ENCODE data around the gene BCAR3.

BCAR3 gene

DNA sequence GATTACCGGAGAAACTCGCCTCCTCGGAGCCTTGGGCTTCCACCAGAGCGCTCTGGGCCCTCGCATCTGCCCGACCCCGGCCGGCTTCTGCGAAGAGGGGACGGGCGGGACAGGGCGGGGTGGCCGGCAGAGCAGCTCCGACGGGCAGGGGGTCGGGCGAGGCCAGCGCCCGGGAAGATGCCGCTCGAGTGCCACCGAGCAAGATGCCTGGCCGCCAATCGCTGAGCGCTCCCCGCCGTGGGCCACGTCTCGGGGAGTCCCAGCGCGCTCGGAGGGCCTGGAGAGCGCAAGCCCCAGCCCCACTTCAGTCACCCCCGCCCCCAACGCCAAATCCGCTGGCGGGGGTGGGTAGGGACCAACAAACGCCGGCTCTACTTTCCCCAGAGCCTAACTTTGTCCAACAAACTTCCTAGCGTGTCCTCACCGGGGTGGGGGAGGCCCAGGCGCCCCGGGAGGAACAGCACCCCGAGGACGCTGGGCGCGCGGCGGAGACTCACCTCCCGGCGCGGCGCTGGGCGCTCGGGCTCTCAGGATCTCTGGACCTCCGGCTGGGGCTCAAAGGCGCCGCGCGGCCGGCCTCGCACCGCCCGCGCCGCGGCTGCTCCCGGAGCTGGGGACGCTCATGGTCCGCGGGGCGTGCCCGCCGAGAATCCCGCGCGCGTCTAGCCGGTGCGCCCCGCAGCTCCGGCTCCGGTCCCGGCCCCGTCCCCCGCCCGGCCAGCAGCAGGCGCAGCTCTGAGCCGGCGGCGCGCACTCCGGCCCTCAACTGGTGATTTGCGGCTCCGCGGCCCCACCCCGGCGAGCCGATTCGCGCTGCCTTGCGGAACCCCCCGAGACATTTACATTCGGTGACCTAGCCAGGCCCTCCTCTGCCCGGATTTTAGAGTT lies at the start of gene BCAR3:
TSS of gene BCAR3 (minus strand) at position 737 of the 888 bp plus-strand sequence. CDS start 6,907 bp downstream, outside the sequence.
- no peak for DNase-seq (ENCODE audit: low read depth)

GRCh38 chr1:93730621-93731020 lies 49.0 kb upstream of the BCAR3 start:
- DNase-seq (ENCODE audit: low read depth), result no peak

DNA sequence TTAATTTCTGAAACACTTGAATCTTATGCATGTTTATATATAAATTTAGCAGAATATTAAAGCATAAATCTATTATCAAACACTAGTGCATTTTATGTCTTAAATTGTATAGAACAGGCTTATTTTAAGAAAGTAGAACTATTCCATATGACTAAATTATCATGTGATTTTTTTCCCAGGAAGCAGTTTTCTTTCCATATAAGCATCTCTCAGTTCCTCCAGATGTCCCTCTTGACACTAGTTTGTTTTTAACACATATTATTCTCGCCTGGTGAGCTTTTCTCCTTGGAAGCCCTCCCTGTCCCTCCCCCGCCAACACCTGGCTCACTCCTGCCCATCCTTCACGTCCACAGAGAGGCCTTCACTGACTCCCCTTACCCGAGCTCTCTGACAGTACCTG lies 48.3 kb upstream of the BCAR3 start:
- DNase-seq (ENCODE audit: low read depth), result no peak

- no peak for DNase-seq (ENCODE audit: low read depth)
Observed at GRCh38 chr1:93729502-93729901, 47.9 kb upstream of the BCAR3 start.

- no peak for DNase-seq (ENCODE audit: low read depth)
Observed at GRCh38 chr1:93728480-93729131, 47.0 kb upstream of the BCAR3 start.

DNA sequence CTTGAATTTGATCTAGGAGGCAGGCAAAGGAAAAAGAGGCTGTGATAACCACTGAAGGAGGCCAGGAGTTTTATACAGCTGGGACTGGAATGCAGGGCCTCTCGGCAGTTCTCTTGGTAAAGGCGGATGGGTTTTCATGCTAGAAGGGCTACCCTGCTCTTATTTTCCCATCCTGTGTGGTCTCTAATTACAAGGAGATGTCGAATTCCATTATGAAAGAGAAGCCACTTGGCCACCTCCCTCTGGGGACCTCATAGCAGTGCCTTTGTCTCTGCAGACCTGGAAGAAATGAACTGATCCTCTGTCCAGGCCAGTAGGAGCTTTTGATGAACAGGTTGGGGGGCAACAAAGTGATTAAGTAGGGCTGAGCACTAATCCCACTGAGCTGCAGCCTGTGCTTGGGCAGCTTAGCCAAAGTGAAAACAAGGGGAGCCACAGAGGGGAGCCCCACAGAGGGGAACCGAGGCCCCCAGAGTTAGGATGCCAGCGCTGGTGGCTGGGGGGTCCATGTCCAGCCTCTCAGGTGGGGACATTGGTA lies 42.2 kb upstream of the BCAR3 start:
- no peak for DNase-seq (ENCODE audit: low read depth)

DNA sequence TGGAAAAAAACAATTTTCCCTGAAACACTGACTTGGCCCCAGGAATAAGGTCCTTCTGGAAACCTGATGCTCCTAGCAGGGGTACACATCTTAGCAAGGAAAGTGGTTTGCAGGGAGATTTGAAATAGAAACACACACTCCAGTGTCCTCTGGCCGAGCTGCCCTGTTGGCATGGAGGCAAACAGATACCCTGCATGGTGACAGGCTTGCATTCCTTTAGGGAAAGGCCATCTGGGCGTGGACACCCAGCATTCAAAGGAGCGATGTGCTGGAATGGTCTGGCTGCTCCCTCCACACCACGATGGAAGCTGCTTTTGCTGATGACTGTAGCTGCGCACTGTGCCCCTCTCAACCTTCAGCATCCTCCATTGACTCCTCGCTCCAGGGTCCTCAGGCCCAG lies 41.5 kb upstream of the BCAR3 start:
- DNase-seq (ENCODE audit: low read depth), result no peak

DNA sequence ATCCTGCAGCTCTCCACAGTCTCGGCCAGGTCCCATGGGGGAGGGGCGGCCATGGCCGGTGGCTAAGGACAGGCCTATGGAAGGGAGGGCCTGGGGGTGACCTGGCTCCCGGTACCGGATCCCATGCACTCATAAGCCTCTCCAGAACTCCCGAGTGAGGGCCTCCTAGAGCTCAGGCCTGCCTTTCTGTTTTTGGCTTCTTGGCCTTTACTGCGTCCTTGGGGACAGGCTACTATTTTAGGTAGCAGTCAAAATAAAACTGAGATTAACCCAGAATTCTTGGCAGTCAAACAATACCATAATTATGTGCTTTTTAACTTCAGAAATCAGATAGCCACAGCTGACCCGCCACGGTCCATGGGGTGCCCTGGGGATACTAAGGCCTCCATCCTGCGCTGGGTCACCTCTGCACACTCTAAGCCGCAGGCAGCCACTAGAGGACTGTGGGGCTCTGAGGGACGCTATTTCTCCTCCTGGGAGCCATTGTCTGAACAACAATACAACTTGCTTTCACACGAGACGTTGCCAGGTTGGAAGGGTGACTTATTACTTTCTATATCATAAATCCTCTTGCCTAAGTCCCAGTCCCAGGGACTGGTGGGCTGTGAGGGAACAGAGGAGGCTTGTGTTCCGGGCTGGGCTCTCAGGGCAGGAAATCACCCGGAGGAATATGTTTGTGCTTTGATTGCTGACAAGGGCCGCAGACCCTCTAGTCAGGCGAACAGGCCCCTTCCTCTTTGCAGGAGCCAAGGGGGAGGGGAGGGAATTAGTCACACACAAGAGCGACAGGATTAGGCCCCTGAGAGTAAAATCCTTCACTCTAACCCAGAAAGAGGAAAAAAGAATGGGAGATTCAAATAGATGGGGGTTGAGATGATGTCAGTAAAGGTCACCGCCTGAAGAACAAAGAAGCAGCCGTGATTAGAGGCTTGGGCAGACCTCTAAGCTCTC lies 40.7 kb upstream of the BCAR3 start:
- DNase-seq (ENCODE audit: low read depth), result no peak

GRCh38 chr1:93720956-93721626 lies 39.5 kb upstream of the BCAR3 start:
- DNase-seq (ENCODE audit: low read depth), result no peak

DNA sequence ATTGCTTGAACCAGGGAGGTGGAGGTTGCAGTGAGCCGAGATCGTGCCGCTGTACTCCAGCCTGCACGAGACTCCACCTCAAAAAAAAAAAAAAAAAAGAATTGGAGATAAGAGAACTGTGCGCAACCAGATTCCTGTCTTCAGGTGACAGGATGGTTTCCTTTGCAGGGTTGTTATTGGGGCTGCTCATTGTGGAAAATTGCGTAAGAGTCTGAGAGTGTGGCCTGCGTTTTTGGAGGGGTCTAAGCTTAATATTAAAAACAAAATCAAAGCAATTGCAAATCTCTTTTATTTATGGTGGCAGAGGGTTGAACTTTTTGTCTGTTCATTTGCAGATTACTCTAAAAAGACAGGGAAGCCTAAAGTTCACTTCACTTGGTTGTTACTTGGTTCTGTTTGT lies 36.0 kb upstream of the BCAR3 start:
- DNase-seq (ENCODE audit: low read depth), result no peak

GRCh38 chr1:93716941-93717368 lies 35.3 kb upstream of the BCAR3 start:
- DNase-seq (ENCODE audit: low read depth), result no peak

DNA sequence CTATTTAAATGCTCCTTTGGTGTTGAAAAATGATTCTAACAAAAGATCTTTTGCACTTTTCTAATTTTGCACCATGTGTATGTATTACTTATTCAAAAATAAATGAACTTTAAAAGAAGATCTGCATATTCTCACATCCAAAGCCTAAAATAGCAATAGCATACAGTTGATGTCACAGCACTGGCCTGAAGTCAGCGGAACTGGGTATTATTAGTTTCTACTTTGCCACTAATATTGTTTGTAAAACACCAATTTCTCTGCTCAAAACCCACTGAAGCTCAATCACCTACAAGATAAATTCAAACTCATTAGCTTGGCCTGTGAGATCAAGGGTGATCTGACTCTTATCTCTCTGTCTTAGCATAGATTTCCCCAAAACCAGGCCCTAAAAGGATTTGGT lies 34.5 kb upstream of the BCAR3 start:
- no peak for DNase-seq (ENCODE audit: low read depth)

DNA sequence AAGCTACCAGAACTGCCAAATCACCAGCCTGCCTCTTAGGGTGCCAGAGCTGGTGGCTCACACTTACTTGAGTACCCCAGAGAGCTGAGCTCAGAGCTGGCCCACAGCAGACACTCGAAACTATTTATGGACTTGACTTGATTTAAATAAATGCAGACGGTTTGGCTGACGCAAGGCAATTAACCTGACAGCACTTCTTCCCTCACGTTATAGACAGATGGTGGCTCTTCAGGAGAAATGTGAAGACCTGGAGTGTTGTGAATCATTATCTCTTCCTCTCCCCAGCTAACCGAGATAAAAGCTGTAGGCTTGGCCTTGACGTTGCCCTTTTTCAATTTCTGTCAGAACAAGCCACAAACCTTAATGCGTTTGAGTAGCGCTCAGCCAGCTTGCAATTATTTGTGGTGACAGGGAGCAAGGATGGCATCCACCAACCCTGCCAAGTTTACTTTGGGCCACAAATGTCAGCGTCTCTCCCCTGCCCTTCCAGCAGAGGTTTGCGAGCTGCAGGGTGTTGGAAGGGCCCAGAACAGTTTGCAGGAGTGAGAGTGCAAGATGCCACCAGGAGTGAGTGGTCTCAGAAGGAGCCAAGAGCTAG lies 34.0 kb upstream of the BCAR3 start:
- no peak for DNase-seq (ENCODE audit: low read depth)

DNA sequence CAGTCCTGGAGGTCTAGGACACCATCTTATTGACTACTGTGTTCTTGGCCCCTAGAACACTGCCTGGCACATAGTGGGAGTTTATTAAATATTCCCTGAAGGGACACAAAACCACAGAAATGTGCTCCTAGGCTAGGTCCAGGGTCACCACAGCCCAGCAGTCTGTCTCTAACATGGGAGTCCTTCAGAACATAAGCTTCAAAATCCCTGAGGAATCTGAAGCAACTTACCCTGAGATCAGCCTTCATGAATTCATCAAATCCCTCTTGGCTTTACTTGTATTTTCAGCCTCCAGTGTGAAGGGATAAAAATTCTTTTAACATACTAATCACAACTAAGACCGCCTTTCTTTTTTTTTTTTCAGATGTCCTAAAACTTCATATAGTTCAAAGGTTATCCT lies 32.7 kb upstream of the BCAR3 start:
- DNase-seq (ENCODE audit: low read depth), result no peak

- DNase-seq (ENCODE audit: low read depth), result no peak
Observed at GRCh38 chr1:93713341-93713740, 31.7 kb upstream of the BCAR3 start.

- DNase-seq (ENCODE audit: low read depth), result no peak
Observed at GRCh38 chr1:93712741-93713140, 31.1 kb upstream of the BCAR3 start.

DNA sequence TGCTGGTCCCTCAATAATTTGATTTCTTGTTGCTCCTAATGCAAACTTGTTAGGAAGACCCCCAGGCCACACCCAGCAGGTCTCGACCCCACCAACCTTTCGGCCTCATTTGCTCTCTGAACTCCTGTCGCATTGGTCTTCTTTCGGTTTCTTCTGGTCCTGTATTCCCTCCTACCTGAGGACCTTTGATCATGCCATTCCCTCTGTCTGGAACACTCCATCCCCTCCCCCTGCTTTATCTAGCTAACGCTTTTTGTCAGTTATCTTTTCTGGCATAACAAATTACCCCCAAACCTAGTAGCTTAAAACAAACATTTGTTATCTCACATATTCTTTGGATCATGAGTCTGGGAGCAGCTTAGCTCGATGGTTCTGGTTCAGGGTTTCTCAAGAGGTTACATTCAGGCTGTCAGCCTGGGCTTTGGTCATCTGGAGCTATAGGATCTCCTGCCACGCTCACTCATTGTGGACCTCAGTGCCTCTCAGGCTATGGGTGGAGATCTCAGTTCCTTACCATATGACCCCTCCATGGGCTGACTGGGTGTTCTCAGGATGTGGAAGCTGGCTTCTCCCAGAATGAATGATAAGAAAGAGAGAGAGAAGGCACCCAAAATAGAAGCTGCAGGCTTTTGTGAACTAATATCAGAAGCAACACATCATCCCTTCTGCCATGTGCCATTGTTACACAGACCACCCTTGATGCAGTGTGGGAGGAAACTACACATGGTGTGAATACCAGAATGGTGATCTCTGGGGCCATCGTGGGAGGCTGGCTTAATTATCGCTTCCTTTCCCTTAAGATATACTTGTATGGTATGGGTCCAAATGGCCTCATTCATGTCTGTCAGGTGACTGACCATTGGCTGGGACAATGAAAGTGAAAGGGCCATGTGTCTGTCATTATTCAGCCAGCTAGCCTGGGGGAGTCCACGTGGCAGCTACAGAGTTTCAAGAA lies 29.1 kb upstream of the BCAR3 start:
- no peak for DNase-seq (ENCODE audit: low read depth)

GRCh38 chr1:93708734-93709481 lies 27.3 kb upstream of the BCAR3 start:
- DNase-seq (ENCODE audit: low read depth), result no peak

DNA sequence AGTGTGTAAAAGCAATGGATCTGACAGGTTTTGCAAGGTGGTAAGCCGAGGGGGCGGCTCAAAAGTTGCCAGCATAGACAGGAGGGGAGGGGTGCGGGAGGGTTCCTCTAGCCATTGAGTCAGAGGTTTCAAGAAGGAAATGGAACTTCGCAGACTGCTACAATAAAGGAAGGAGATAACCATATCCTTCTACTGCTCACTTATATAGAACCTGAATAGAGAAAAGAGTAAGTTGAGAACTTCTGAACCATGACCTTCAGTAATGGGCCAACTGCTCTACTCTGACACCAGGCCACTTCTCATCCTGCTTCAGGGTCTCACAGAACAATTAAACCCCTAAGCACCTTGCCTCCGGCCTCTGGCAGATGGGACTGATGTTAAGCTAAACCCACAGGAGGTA lies 26.3 kb upstream of the BCAR3 start:
- DNase-seq (ENCODE audit: low read depth), result peak; percentile 8
